ENCODE data around the gene BLOC1S5. TPM values are rescaled to one million over a fixed set of nuclear protein-coding genes. Genes with fewer than 3 reads are reported as not detected.

The BLOC1S5 gene
- total and polyA plus RNA-seq, 11 donors, result 4.3 to 15.2 (median 8.8) TPM

- no peak for TF ChIP-seq CTCF (IDR thresholded peaks at IDR 0.05)
- no peak for TF ChIP-seq POLR2A (IDR thresholded peaks at IDR 0.05)
- Histone ChIP-seq H3K36me3 (peaks cover 0 to 6% (median 0%) of the 10 kb centered on the region in 9 donors), H3K27ac (peak overlapping the region in 1 of 12 donors; percentile 66), H3K4me1 (peaks cover 0 to 48% (median 8%) of the 10 kb centered on the region in 12 donors), H3K9me3 (no peaks in the 10 kb centered on the region), H3K4me3 (no peak overlapping the region), H3K27me3 (no peaks in the 10 kb centered on the region)
- WGBS, 4 donors, result 66 to 88% (median 77%) methylated on average over 4 of the region's 4 CpGs
- no peak for DNase-seq
- peak in 2 of 4 donors; percentile 33 to 64 for ATAC-seq
- intact Hi-C loops (cut with DNase I), result no loop called here
Measured at GRCh38 chr6:8080362-8081151, 16.4 kb upstream of the BLOC1S5 start.

GRCh38 chr6:8079126-8079525 lies 14.9 kb upstream of the BLOC1S5 start:
- no peak for TF ChIP-seq POLR2A (IDR thresholded peaks at IDR 0.05)
- TF ChIP-seq CTCF (IDR thresholded peaks at IDR 0.05), result no peak
- Histone ChIP-seq H3K27ac (no peak overlapping the region), H3K9me3 (no peaks in the 10 kb centered on the region), H3K4me3 (no peak overlapping the region), H3K4me1 (peaks cover 0 to 38% (median 10%) of the 10 kb centered on the region in 12 donors), H3K27me3 (no peaks in the 10 kb centered on the region), H3K36me3 (no peaks in the 10 kb centered on the region)
- intact Hi-C loops (cut with DNase I), result no loop called here
- ATAC-seq, result no peak
- DNase-seq, result no peak
- WGBS, 4 donors, result 95 to 97% (median 96%) methylated on average over 2 of the region's 2 CpGs

GRCh38 chr6:8077991-8078390 lies 13.8 kb upstream of the BLOC1S5 start:
- ATAC-seq (no peak), DNase-seq (no peak)
- no peaks in the 10 kb centered on the region for H3K36me3 ChIP-seq
- intact Hi-C loops (cut with DNase I), result no loop called here
- H3K4me3 ChIP-seq, result no peak overlapping the region
- no peak for TF ChIP-seq CTCF (IDR thresholded peaks at IDR 0.05)
- TF ChIP-seq POLR2A (IDR thresholded peaks at IDR 0.05), result no peak
- WGBS, 4 donors, result 87 to 98% (median 93%) methylated on average over 2 of the region's 2 CpGs
- H3K27me3 ChIP-seq, result no peaks in the 10 kb centered on the region
- peaks cover 0 to 30% (median 5%) of the 10 kb centered on the region in 12 donors for H3K4me1 ChIP-seq
- no peaks in the 10 kb centered on the region for H3K9me3 ChIP-seq
- no peak overlapping the region for H3K27ac ChIP-seq

- H3K4me3 ChIP-seq, result no peak overlapping the region
- no peak for DNase-seq
- no peak overlapping the region for H3K27ac ChIP-seq
- WGBS, 4 donors, result 81 to 90% (median 88%) methylated on average over 3 of the region's 3 CpGs
- H3K27me3 ChIP-seq, result no peaks in the 10 kb centered on the region
- ATAC-seq, result no peak
- intact Hi-C loops (cut with DNase I), result no loop called here
- no peak for TF ChIP-seq CTCF (IDR thresholded peaks at IDR 0.05)
- TF ChIP-seq POLR2A (IDR thresholded peaks at IDR 0.05), result no peak
- peaks cover 0 to 16% (median 0%) of the 10 kb centered on the region in 12 donors for H3K4me1 ChIP-seq
- H3K36me3 ChIP-seq, result no peaks in the 10 kb centered on the region
- no peaks in the 10 kb centered on the region for H3K9me3 ChIP-seq
Measured at GRCh38 chr6:8075704-8076103, 11.5 kb upstream of the BLOC1S5 start.

Measured in heart left ventricle (tissue), 16 donors.